GM12878 (cell line): ENCODE results near the gene FASN. TPM values are rescaled to one million over a fixed set of nuclear protein-coding genes. Genes with fewer than 3 reads are reported as not detected.

ENCODE experiments used
- ATAC-seq: fragments of 200-7000 bp; cut with Tn5 transposase; 3 replicates; pipeline ENCODE4 v1.9.1; 2020; ENCODE audit warnings: mild to moderate bottlenecking, moderate library complexity
- BruUV-seq: library from RNA; stranded (reverse); fragments of 400-500 nt; replicated peaks from 2 replicates; lab custom pipeline; 2021; lab: Mats Ljungman, UMichigan
- CTCF ChIA-PET: fragments of 300-600 bp; sonication (Branson Sonifier 250); formaldehyde crosslinking; extraction: SDS; loops from one replicate; lab custom pipeline; 2021; ENCODE audit warnings: inconsistent platforms; lab: Yijun Ruan, JAX
- POLR2A ChIA-PET: fragments of 350-600 bp; formaldehyde crosslinking; extraction: SDS; loops from one replicate; lab custom pipeline; 2021; ENCODE audit warnings: inconsistent platforms; lab: Charles Lee
- RAD21 ChIA-PET: fragments of 300-600 bp; sonication (Branson Sonifier 250); formaldehyde crosslinking; loops from one replicate; lab custom pipeline; 2023; ENCODE audit warnings: antibody characterized with exemption; ENCODE audit not compliant: unreplicated experiment; lab: Charles Lee
- SMC1A ChIA-PET: fragments of 300-600 bp; sonication (Branson Sonifier 250); formaldehyde crosslinking; loops from one replicate; lab custom pipeline; 2023; ENCODE audit not compliant: unreplicated experiment, uncharacterized antibody; lab: Charles Lee
- DNase-seq: peaks from one replicate; pipeline ENCODE4 v3.0.0-alpha.2; 2011; ENCODE audit warnings: low read depth, low spot score
- FAIRE-seq: peaks from 3 replicates; lab custom pipeline; 2011; peaks lifted over from hg19 to GRCh38; lab: Jason Lieb, UNC
- H2AFZ ChIP-seq: 2 replicates; pipeline ENCODE4 v1.6.0; 2011; ENCODE audit warnings: low read depth, low read length, control low read depth; ENCODE audit not compliant: control insufficient read depth
- H3K27ac ChIP-seq: 2 replicates; pipeline ENCODE4 v1.5.1; 2011; ENCODE audit warnings: control low read depth; ENCODE audit not compliant: control insufficient read depth, insufficient read depth
- H3K27me3 ChIP-seq, 2 experiments: replicated peaks in 1 of 2; 2 replicates each; pipeline versions ENCODE4 v1.6.0 to v1.6.1; 2011; ENCODE audit warnings: low read length in 1 of 2; ENCODE audit not compliant: control insufficient read depth in 2 of 2, insufficient read depth in 2 of 2
- H3K36me3 ChIP-seq, 2 experiments: 2 replicates each; pipeline ENCODE4 v1.5.1; 2011; ENCODE audit warnings: low read length in 1 of 2; ENCODE audit not compliant: control insufficient read depth in 2 of 2, insufficient read depth in 2 of 2
- H3K4me1 ChIP-seq: 2 replicates; pipeline ENCODE4 v1.6.1; 2011; ENCODE audit warnings: mild to moderate bottlenecking, low read length, moderate library complexity, mixed read lengths; ENCODE audit not compliant: control insufficient read depth, insufficient read depth
- H3K4me2 ChIP-seq: 2 replicates; pipeline ENCODE4 v1.6.0; 2011; ENCODE audit warnings: control low read depth; ENCODE audit not compliant: control insufficient read depth, insufficient read depth
- H3K4me3 ChIP-seq: fragments of 200-600 bp; sonication (generic); 2 replicates; pipeline ENCODE4 v1.5.1; 2016
- H3K79me2 ChIP-seq: 2 replicates; pipeline ENCODE4 v1.6.0; 2011; ENCODE audit warnings: low read length; ENCODE audit not compliant: control insufficient read depth, insufficient read depth
- H3K9ac ChIP-seq: 2 replicates; pipeline ENCODE4 v1.8.0; 2011; ENCODE audit warnings: low read length, control low read depth, mixed read lengths; ENCODE audit not compliant: control insufficient read depth, insufficient read depth
- H3K9me3 ChIP-seq: replicated peaks from 3 replicates; pipeline ENCODE4 v1.5.1; 2011; ENCODE audit warnings: mild to moderate bottlenecking, low read length; ENCODE audit not compliant: control insufficient read depth, insufficient read depth
- H4K20me1 ChIP-seq: 2 replicates; pipeline ENCODE4 v1.6.0; 2011; ENCODE audit not compliant: control insufficient read depth, insufficient read depth
- BCL3 ChIP-seq: IDR thresholded peaks from 2 replicates; pipeline ENCODE4 v1.6.1; 2011; ENCODE audit warnings: borderline replicate concordance, low read depth, mild to moderate bottlenecking, moderate library complexity, low read length; ENCODE audit not compliant: insufficient read depth, poor library complexity, severe bottlenecking
- CBFB ChIP-seq: IDR thresholded peaks from 2 replicates; pipeline ENCODE4 v1.6.1; 2016; ENCODE audit warnings: antibody characterized with exemption, low read depth
- HDAC2 ChIP-seq: fragments of 200-600 bp; sonication (generic); IDR thresholded peaks from 2 replicates; pipeline ENCODE4 v1.6.1; 2017
- LARP7 ChIP-seq: fragments of 450-650 bp; IDR thresholded peaks from 2 replicates; pipeline ENCODE4 v1.6.1; 2017; ENCODE audit warnings: mild to moderate bottlenecking
- MTA3 ChIP-seq: IDR thresholded peaks from 2 replicates; pipeline ENCODE4 v1.6.1; 2012; ENCODE audit warnings: low read length, inconsistent platforms, borderline replicate concordance
- NFIC ChIP-seq: IDR thresholded peaks from 2 replicates; pipeline ENCODE4 v1.6.1; 2012; ENCODE audit warnings: low read depth, mild to moderate bottlenecking, inconsistent platforms, low read length, moderate library complexity
- PBX3 ChIP-seq: IDR thresholded peaks from 2 replicates; pipeline ENCODE4 v1.6.1; 2011; ENCODE audit warnings: mild to moderate bottlenecking, low read depth, low read length, moderate library complexity; ENCODE audit not compliant: insufficient replicate concordance
- RBBP5 ChIP-seq: fragments of 200-600 bp; sonication (generic); conservative IDR thresholded peaks from 2 replicates; pipeline ENCODE4 v1.6.1; 2016
- RELA ChIP-seq: fragments of 450-650 bp; IDR thresholded peaks from 2 replicates; pipeline ENCODE4 v1.8.0; 2014; ENCODE audit warnings: borderline replicate concordance; ENCODE audit not compliant: partially characterized antibody
- SP1 ChIP-seq: IDR thresholded peaks from one replicate; pipeline ENCODE4 v1.6.1; 2011; ENCODE audit warnings: low read depth, low read length
- TAF1 ChIP-seq: IDR thresholded peaks from 2 replicates; pipeline ENCODE4 v1.6.1; 2011; ENCODE audit warnings: mild to moderate bottlenecking, low read depth, low read length, borderline replicate concordance
- TBL1XR1 ChIP-seq: IDR thresholded peaks from 2 replicates; pipeline ENCODE4 v1.6.1; 2012; ENCODE audit warnings: low read depth, low read length, improper control_type of control experiment
- ZNF24 ChIP-seq: fragments of 450-650 bp; IDR thresholded peaks from 2 replicates; pipeline ENCODE4 v1.6.1; 2017; ENCODE audit warnings: antibody characterized with exemption, mild to moderate bottlenecking
- WGBS: methylation state at CpG from one replicate; pipeline ENCODE4 v1.1.6; 2016; ENCODE audit warnings: low lambda C conversion rate; ENCODE audit not compliant: insufficient replicate concordance, insufficient coverage; ENCODE audit errors: missing lambda C conversion rate; 5-methylcytosine and 5-hydroxymethylcytosine counted together
- in situ Hi-C: fragments of 300-500 bp; cut with MboI; formaldehyde crosslinking; loops from 9 replicates; pipeline ENCODE4 v1.14.3; 2018; ENCODE audit warnings: mixed read lengths
- intact Hi-C: fragments of 100-400 bp; cut with micrococcal nuclease; formaldehyde crosslinking; loops from one replicate; pipeline ENCODE4 v1.14.2; 2022; ENCODE audit not compliant: unreplicated experiment
- polyA plus RNA-seq, 11 experiments: library from polyadenylated mRNA; depleted of rRNA in 4 of 11; unstranded in 6 of 11; stranded (reverse) in 5 of 11; fragments of >200 nt; fragmentation: Nextera tagmentation in 4 of 11; fragmentation: Illumina TruSeq in 1 of 11; extraction: Ambion mirVana in 4 of 11; extraction: Trizol in 1 of 11; gene quantifications; 1 replicate in 1 of 11; 2 replicates in 10 of 11; pipeline versions ENCODE4 v1.2.1 to v1.2.3, GENCODE V29; 2011 to 2016; ENCODE audit warnings: inconsistent platforms in 2 of 11, missing spikeins in 2 of 11, low read depth in 1 of 11
- total RNA-seq, 4 experiments: library from RNA; depleted of rRNA in 3 of 4; stranded (reverse); fragments of >200 nt in 3 of 4; fragmentation: Illumina TruSeq in 1 of 4; extraction: Trizol in 1 of 4; gene quantifications; 2 replicates each; pipeline versions ENCODE4 v1.2.1 to v1.2.3, GENCODE V29; 2013 to 2021

FASN gene
- total and polyA plus RNA-seq, 10 of the 15 experiments (the other 5 are each of a cell fraction or from before 2014, with no cell fraction given): 0.19 to 333 (median 30.4) TPM

- Histone ChIP-seq H3K4me3 (no peak overlapping the region), H3K27me3 (no peaks in the 10 kb centered on the region), H4K20me1 (no peaks in the 10 kb centered on the region), H3K27ac (no peak overlapping the region), H3K4me2 (no peak overlapping the region), H2AFZ (no peak overlapping the region), H3K9me3 (no peaks in the 10 kb centered on the region), H3K79me2 (no peaks in the 10 kb centered on the region), H3K4me1 (no peaks in the 10 kb centered on the region), H3K9ac (no peak overlapping the region), H3K36me3 (no peaks in the 10 kb centered on the region)
- no TSS peak for BruUV-seq
- ChIA-PET RAD21 (no interaction called here), POLR2A (no interaction called here), SMC1A (no interaction called here), CTCF (no interaction called here)
- 86% methylated on average over 13 of the region's 13 CpGs for WGBS
- intact Hi-C loops: no loop called here
- no peak for DNase-seq
- TF ChIP-seq LARP7 (no peak), TAF1 (no peak), RBBP5 (no peak), PBX3 (no peak), BCL3 (no peak), TBL1XR1 (no peak), MTA3 (no peak), RELA (no peak), CBFB (no peak), ZNF24 (no peak), HDAC2 (no peak), NFIC (no peak), SP1 (no peak)
- in situ Hi-C loops: no loop called here
- ATAC-seq: no peak
- FAIRE-seq: no peak
Measured at GRCh38 chr17:82145550-82146155, 47.6 kb upstream of the FASN start.
